HepG2 (cell line): ENCODE results near the gene SPTBN2.

Source experiments
- ARID2 ChIP-seq: sonication (generic); formaldehyde crosslinking; IDR thresholded peaks from 2 replicates; pipeline ENCODE4 v1.8.1; 2022; ENCODE audit warnings: mild to moderate bottlenecking, missing genetic modification reagents, borderline replicate concordance
- FOXM1 ChIP-seq: sonication (generic); formaldehyde crosslinking; IDR thresholded peaks from 2 replicates; pipeline ENCODE4 v1.5.0; 2020; ENCODE audit warnings: missing genetic modification reagents
- GZF1 ChIP-seq: sonication (generic); formaldehyde crosslinking; IDR thresholded peaks from 2 replicates; pipeline ENCODE4 v1.5.1; 2020; ENCODE audit warnings: mild to moderate bottlenecking, missing genetic modification reagents
- HNRNPK ChIP-seq: fragments of 200-400 bp; formaldehyde crosslinking; IDR thresholded peaks from 2 replicates; pipeline ENCODE4 v1.6.1; 2018; ENCODE audit warnings: low read length, low read depth, moderate library complexity, mild to moderate bottlenecking; ENCODE audit not compliant: poor library complexity, severe bottlenecking
- NKX3-1 ChIP-seq: sonication (generic); formaldehyde crosslinking; IDR thresholded peaks from 2 replicates; pipeline ENCODE4 v1.5.0; 2020; ENCODE audit warnings: missing genetic modification reagents
- TAF1 ChIP-seq: sonication (generic); formaldehyde crosslinking; IDR thresholded peaks from 2 replicates; pipeline ENCODE4 v1.4.0; 2020; ENCODE audit warnings: missing genetic modification reagents
- ZNF274 ChIP-seq: sonication (generic); formaldehyde crosslinking; IDR thresholded peaks from 2 replicates; pipeline ENCODE4 v1.5.1; 2020; ENCODE audit warnings: mild to moderate bottlenecking, missing genetic modification reagents
- ZNF777 ChIP-seq: sonication (generic); formaldehyde crosslinking; IDR thresholded peaks from 2 replicates; pipeline ENCODE4 v1.4.0; 2020; ENCODE audit warnings: missing genetic modification reagents
- TF ChIP-seq, protein P1 (sequence below): sonication (generic); formaldehyde crosslinking; IDR thresholded peaks from 2 replicates; pipeline ENCODE4 v1.4.0; 2020; ENCODE audit warnings: missing genetic modification reagents
- TF ChIP-seq, protein P2 (sequence below): sonication (generic); formaldehyde crosslinking; IDR thresholded peaks from 2 replicates; pipeline ENCODE4 v1.4.0; 2020; ENCODE audit warnings: missing genetic modification reagents
- TF ChIP-seq, protein P3 (sequence below): IDR thresholded peaks from 2 replicates; pipeline ENCODE4 v1.6.1; 2012; ENCODE audit warnings: low read length, improper control_type of control experiment

DNA sequence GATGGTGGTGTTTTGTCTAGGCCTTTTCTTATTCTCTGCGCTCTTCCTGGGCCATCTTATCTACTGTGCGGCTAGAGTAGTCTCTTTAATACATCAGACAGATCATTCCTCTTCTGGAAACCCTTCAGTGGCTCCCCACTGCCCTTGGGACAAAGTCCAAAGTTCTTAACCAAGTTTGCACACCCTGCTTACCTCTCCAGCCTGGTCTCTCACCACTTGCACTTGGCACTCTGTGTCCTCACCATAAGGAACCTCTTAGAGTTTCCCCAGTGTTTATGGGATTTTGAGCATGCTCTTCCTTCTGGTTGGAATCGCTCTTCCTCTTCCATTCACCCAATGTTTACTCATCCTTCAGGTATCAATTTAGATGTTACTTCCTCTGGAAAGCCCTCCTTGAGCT, 5.2 kb upstream of the SPTBN2 start:
- no peak for TF ChIP-seq FOXM1 (CRISPR knock-in tag)
- TF ChIP-seq ARID2 (CRISPR knock-in tag) = no peak
- TF ChIP-seq, protein P1, sequence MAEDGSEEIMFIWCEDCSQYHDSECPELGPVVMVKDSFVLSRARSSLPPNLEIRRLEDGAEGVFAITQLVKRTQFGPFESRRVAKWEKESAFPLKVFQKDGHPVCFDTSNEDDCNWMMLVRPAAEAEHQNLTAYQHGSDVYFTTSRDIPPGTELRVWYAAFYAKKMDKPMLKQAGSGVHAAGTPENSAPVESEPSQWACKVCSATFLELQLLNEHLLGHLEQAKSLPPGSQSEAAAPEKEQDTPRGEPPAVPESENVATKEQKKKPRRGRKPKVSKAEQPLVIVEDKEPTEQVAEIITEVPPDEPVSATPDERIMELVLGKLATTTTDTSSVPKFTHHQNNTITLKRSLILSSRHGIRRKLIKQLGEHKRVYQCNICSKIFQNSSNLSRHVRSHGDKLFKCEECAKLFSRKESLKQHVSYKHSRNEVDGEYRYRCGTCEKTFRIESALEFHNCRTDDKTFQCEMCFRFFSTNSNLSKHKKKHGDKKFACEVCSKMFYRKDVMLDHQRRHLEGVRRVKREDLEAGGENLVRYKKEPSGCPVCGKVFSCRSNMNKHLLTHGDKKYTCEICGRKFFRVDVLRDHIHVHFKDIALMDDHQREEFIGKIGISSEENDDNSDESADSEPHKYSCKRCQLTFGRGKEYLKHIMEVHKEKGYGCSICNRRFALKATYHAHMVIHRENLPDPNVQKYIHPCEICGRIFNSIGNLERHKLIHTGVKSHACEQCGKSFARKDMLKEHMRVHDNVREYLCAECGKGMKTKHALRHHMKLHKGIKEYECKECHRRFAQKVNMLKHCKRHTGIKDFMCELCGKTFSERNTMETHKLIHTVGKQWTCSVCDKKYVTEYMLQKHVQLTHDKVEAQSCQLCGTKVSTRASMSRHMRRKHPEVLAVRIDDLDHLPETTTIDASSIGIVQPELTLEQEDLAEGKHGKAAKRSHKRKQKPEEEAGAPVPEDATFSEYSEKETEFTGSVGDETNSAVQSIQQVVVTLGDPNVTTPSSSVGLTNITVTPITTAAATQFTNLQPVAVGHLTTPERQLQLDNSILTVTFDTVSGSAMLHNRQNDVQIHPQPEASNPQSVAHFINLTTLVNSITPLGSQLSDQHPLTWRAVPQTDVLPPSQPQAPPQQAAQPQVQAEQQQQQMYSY (CRISPR knock-in tag) = no peak
- TF ChIP-seq ZNF274 (CRISPR knock-in tag) = no peak
- TF ChIP-seq, protein P2, sequence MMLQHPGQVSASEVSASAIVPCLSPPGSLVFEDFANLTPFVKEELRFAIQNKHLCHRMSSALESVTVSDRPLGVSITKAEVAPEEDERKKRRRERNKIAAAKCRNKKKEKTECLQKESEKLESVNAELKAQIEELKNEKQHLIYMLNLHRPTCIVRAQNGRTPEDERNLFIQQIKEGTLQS (CRISPR knock-in tag) = no peak
- TF ChIP-seq TAF1 (CRISPR knock-in tag) = no peak
- TF ChIP-seq, protein P3, sequence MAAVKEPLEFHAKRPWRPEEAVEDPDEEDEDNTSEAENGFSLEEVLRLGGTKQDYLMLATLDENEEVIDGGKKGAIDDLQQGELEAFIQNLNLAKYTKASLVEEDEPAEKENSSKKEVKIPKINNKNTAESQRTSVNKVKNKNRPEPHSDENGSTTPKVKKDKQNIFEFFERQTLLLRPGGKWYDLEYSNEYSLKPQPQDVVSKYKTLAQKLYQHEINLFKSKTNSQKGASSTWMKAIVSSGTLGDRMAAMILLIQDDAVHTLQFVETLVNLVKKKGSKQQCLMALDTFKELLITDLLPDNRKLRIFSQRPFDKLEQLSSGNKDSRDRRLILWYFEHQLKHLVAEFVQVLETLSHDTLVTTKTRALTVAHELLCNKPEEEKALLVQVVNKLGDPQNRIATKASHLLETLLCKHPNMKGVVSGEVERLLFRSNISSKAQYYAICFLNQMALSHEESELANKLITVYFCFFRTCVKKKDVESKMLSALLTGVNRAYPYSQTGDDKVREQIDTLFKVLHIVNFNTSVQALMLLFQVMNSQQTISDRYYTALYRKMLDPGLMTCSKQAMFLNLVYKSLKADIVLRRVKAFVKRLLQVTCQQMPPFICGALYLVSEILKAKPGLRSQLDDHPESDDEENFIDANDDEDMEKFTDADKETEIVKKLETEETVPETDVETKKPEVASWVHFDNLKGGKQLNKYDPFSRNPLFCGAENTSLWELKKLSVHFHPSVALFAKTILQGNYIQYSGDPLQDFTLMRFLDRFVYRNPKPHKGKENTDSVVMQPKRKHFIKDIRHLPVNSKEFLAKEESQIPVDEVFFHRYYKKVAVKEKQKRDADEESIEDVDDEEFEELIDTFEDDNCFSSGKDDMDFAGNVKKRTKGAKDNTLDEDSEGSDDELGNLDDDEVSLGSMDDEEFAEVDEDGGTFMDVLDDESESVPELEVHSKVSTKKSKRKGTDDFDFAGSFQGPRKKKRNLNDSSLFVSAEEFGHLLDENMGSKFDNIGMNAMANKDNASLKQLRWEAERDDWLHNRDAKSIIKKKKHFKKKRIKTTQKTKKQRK = no peak
- TF ChIP-seq GZF1 (CRISPR knock-in tag) = no peak
- TF ChIP-seq ZNF777 (CRISPR knock-in tag) = no peak
- no peak for TF ChIP-seq HNRNPK
- no peak for TF ChIP-seq NKX3-1 (CRISPR knock-in tag)
